NCI-H2171 treated with DMSO at 0.1 percent for 48 hours (cell line): ENCODE data around the gene ITM2A.

Source experiments
- DNase-seq: peaks from one replicate; lab custom pipeline; 2025; lab: John Stamatoyannopoulos, UW

The ITM2A gene

DNA sequence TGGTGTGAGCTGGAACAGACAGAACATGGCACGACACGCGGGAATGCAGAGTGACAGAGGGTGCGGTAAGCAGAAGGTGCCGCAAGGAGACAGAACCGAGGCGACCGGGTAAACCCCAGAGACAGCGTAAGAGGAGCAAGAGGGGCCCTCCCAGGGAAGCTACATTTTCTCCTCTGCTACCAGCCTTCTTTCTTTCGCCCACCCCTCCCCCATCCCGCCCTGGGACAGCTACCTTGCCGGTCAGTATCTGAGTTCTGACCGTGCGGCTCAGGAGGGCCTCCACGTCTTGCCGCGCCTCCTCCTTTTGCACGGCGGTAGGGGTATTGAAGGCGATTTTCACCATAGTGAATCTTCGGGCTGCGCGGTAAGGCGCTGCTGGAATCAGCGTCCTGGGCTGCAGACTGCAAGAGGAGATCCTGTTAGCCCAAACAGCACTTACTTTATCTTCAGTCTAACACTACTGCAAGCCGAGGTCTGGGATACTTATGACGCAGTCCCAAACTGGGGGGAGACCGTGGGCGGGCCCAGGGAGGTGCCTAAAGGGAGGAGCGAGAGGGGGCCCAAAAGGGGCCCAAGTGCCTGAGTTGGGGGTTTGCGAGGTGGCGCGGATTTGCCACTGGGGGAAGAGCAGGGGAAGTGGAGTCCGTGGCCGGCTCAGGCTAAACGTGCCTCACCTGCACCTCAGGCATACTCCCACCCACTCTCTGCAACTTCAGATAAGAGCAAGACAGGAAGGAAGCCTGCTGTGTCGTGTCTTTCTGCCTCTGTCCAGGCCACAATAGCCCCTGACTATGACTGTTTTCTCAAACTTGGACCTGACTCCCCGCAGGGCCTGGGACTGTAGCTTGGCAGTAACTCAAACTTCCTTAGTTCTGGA lies at the start of gene ITM2A:
TSS of gene ITM2A (minus strand) at position 462 of the 877 bp plus-strand sequence. CDS start at position 343, 119 bp downstream.
- no peak for DNase-seq

DNA sequence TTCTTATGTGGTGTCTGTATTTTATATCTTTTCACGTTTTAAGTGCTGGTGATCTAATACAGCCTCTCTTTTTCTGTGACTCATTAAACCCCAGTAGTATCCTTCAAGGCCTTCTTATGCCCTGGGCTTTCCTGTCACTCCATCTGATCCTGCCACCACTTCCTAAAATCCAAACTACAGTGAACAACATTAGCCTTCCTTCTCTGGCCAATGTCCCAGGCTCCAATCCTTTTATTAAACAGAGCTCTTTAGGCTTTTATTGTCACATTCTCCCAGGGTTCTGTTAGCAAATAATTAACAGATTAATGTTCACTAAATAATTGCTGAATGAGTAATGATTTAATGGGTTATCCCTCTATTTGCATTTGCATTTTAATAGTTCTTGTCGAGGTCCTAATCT lies 47.9 kb upstream of the ITM2A start:
- DNase-seq: no peak

DNA sequence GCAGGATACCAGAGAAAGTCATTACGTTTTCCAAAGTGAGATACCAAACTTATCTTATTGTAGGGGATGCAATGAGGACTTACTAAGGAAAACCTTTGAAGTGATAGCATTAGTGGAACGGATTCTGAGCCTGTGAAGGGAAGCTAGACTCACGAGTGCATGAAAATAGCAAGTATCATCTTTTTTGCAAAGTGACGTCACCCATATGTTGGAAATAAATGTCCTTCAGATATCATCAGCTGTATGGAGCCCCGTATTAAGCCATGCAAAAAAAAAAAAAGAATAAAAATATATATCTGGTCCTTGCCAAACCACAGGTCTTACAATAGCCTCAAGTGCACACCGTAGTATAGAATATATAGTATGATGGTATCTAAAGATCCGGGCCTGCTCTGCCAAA lies 46.8 kb upstream of the ITM2A start:
- DNase-seq: no peak

DNA sequence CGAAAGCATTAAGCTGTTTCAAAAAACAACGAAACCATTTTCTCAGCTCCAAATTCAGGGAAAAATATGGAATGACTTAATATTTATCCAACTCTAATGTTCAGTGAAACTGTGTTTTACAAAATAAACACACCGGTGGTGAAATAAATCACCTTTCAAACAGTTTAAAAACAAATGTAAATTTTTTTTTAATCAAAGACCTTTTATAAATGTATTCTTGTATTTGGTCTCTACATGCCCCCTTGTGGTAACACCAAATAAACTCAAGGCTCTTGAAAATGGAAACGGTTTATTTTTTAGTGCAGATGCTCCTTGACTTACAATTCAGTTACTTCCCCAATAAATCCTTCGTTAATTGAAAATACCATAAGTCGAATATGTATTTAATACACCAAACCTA lies 45.8 kb upstream of the ITM2A start:
- no peak for DNase-seq

DNA sequence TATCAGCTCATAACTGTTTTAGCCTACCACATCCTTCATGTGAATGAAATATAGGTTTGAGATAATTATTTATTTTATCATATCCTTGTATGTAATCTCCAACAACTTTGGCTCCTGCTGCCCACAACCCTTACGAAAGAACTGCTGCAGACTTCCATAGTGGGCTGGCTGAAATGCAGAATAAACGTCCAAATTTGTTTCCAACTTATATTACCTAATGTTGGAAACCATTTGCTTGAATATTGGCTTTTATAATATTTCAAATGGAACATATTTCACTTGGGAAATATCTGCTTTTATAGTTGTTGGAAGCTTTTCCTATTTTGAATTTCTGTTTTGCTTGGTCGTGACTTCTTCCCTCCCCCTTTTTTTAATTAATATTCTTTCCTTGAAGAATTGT lies 45.0 kb upstream of the ITM2A start:
- DNase-seq: no peak

DNA sequence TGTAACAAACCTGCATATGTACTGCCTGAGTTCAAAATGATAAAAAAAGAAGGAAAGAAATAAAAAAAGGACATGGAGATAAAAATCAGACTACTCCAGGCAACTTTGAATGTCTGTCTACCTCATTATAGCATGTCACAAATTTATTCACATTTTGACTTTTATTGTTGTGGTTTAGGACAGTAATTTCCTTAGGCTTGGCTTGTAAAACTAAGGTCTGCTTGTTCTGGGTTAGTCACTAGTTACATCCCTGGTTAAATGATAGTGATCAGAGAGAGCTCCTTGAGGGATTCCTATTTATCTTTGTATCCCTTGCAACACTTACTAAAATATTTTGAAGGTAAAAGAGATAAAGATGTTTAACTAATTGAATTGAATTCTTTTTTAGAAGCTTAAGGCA lies 42.5 kb upstream of the ITM2A start:
- no peak for DNase-seq

DNA sequence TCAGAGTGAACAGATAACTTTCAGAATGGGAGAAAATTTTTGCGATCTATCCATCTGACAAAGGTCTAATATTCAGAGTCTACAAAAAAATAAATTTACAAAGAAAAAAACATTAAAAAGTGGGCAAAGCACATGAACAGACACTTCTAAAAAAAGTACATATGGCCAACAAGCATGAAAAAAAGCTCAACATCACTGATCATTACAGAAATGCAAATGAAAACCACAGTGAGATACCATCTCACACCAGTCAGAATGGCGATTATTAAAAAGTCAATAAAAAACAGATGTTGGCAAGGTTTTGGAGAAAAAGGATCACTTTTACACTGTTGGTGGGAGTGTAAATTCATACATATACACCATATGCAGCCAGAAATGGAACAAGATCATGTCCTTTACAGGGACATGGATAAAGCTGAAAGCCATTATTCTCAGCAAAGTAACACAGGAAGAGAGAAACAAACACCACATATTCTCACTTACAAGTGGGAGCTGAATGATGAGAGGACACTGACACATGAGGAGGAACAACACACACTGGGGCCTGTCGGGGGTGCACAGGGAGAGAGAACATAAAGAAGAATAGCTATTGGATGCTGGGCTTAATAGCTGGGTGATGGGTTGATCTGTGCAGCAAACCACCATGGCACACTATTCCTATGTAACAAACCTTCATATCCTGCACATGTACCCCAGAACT lies 41.6 kb upstream of the ITM2A start:
- no peak for DNase-seq

DNA sequence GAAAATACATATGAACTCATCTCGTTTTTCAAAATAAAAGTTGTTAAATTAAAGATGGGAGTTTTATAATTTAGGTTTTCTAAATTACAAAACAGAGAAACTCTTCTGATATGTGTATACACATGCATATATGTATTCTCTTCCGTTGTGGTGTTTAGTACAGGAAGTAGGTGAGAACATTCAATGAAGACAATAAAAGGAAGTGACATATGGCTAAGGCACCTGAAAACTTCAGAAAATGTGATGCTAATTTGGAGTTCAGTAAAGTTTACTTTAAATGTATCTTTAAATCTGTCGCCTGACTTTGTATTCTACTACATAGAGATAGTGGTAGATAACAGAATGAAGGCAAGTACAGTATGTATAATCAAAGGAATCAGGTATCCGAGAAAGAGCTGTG lies 33.5 kb upstream of the ITM2A start:
- no peak for DNase-seq

DNA sequence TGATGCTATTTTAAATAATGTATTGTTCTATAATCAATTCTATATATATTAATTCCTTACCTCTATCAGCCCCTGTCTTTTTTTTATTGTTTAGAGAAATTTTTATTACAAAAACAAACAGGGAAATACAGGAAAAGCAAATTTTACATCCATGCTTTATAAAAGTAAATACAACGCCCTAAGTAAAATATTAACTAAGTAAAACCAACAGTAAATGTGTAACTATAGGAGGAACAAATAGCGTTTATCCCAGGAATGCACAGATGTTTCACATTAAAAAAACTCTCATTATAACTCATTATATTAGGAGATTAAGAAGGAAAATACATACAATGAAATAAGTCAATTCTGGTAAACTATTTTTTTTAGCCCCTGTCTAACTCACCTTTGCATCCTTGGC lies 8.2 kb upstream of the ITM2A start:
- no peak for DNase-seq

DNA sequence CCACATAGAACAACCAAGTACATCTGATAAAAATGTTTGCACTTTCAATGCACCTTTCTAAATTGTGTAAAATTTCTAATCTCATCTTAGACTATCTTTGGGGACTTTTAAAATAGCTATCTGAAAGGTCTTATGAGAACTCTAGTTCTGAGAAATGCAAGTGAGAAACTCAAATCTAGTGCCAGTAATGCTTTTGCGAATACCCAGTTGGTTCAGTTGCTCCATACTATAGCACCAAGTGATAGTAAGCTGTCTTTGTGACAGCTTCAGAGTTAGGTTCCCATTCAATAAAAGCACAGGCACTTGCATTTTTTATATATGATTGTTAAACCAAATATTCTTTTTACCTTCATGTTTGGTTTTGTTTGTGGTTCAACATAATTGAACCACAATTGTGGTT lies 4.5 kb upstream of the ITM2A start:
- DNase-seq: no peak

DNA sequence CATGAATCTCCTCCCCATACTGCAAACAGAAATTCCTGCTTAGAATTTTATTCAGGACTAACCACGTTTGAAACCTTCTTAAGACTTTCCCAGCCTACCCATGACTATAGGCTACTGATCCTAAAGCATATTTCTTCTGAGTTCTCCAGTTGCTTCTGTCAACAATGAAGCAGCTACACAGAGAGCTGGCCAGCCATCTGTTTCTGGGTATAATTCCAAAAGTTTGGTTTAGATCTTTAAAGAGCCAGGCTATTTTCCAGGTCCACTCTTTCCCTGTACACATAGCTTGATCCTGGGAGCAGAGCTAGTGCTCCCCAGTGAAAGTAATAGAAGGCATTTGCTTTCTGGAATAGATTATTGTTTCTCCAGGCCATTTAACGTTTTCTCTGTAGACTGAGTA lies 4.0 kb upstream of the ITM2A start:
- no peak for DNase-seq

DNA sequence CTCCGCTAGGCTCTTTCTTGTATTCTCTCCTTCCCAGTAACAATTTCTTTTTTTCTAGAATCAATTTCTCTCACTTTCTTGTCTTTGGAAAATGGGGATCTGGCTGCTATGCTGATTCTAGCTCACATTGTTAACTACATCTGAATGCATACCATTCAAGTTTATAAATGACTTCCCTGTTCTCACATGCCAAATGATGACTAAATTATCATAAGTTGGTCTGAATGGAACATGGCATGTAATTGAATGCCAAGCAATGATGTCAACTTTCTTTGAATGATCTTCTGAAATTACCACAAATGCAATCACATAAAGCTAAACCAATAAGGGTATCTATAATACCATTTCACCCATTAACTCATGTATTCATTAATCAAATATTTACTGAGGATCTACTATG lies 2.7 kb upstream of the ITM2A start:
- no peak for DNase-seq

DNA sequence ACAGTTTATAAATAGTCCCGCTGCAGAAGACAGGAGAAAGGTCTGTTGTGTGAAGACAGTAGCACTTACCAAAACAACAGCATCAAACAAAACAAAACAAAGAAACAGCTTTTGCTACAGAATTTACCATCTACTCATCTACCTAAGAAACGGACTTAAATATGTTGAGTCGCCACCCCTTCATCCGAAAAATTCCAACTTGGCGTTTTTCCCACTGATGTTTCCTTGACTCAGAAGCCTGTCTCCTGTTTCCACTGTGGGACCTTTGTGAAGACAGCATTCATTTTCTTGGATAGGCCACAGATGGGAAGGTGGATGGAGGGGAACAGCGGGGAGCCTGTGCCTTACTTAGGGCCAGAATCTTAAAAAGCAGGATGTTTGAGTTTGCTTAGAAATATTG lies 1.3 kb upstream of the ITM2A start:
- no peak for DNase-seq

DNA sequence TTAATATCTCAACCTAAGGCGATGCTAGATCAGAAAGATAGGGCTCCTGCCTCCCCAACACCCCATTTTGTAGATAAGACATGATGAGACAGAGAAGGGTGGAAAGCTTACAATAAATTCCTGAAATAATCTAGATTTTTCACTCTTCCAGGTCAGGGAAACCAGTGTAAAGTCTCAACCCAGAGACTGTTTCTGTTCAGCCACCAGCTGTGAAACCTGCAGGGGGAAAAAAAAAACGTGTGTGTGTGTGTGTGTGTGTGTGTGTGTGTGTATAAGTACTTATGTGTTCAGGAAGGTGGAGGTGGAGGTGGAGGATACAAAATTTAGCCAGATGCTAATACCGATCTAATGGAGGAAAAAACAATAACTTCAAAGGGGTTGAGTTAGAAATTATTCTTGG lies 773 bp upstream of the ITM2A start:
- no peak for DNase-seq

DNA sequence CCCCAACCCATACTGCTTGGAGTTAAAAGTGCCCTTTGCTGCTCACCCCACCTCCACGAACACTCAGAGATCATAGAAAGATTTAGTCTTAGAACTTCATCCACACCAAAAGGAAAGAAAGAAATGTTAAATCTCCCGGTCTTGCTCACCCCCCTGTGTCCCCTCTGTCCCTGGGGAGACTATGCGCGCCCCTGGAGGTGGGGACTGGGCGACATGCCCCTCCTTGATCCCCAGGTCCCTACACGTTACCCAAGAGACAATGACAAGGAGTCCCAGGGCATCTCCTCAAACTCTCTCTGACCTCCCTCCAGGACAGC lies 620 bp downstream of the ITM2A start:
- no peak for DNase-seq

DNA sequence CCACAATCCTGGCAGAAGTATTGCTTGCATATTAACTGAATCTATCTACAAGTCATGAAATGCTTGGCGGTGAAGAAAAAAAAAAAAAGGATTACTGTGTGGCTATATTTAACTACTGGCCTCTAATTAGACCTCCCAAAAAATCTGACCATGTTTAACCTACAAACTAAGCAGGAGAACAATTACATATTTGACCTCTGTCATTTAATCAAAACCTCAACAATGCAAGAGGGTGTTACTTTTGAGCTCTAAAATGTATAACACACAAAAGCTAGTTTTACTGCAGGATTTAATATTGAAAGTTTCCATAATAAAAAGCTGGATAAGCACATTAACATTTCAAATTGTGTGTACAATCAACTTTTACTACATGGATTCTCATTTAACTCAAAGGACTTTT lies 1.5 kb downstream of the ITM2A start:
- DNase-seq: no peak

DNA sequence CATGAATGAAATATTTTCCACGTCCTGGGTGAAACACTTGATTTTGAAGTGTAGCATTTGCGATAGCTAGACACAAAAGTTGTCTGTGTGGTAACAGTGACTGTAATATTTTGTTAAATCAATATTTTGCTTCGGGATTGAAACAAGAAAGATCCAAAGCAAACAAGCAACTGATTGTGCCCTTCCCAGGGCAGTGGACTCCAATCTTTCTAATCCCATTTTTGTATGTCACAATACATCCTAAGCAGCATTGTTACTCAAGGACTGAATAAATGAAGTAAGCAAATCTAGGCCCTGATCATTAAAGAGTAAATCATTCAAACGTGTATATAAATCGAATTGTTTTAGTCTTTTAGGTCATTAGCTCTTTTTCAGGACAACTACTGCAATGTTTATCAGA lies 2.8 kb downstream of the ITM2A start:
- no peak for DNase-seq

DNA sequence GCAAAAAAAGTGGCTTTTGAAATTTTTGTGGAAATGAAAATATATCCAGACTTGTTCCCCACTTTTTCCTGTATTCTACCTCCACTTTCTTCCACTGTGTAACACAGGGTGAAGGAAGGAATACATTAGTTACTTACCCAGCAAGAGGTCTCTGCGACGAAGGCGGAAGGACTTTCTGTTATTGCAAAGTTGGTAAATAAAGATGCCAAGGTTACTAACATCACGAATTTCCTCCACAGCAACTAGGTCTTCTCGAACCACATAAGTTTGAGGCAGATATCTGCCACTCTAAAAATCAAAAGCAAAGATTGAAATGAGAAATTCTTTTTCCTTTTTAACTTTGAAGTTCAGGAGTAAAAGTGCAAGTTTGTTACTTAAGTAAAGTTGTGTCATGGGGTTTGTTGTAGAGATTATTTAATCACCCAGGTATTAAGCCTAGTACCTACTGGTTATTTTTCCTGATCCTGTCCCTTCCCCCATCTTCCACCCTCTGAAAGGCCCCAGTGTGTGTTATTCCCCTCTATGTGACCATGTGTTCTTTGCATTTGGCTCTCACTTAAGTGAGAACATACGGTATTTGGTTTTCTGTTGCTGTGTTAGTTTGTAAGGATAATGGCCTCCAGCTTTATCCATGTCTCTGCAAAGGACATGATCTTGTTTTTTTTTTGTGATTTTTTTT lies 5.8 kb downstream of the ITM2A start:
- DNase-seq: no peak

DNA sequence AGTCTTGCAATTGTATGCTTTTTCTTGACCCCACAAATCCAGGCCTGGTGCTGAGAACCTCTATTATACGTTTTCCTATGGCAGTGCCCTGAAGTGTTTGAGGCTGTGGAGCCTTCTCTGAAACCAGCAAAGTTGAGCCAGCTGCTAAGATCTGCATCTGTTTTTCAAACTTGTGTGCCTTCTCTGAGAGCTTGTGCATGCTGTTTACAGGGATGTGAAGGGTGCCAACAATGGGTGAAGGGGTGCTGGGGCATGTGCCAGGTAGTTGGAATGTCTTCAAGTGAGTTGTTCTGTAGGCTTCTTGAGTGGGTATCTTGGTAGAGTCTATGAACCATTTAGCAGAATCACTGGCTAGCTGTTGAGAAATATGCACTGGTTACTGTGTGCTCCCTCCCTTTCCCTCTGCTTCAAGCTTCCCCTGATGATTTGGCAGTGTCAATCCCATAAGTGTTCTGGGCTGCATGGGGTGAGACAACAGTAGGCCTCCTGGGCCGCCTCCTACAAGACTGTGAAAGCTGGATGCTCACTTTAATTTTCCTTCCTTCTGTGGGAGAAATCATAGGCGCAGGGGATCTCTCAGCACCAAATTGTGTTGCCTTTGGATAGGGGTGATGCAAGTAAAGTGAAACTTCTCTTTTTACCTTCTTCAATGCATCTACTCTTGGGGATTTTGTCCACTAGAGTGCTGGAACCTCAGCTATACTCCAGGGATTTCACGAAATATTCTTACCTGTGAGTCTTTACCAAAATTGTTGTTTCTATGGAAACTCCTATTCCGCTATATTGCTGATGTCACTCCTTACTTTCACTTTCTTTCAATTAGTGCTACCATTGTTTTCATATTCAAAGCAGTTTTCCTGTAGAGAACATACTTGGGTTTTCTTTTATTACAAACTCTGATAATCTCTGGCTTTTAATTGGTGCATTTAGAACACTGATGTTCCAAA lies 30.0 kb downstream of the ITM2A start:
- no peak for DNase-seq

DNA sequence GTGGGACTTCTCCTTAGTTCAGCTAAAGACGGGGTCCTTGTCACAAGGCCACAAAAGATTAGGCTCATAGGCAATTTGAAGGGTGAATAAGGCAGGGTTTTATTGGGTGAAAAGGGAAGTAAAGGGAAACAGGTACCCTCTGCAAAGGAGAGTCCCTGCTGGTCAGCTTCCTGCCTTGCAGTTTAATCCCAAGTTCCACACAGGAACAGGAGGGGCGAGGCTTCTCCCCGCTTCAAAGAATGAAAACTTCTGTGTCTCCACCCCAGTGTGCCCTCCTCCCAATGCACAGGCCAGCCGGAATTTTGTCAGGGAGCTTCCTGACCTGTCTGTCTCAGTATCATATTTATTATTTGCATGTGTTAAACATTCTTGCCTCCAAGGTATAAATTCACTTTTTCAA lies 37.1 kb downstream of the ITM2A start:
- DNase-seq: no peak

DNA sequence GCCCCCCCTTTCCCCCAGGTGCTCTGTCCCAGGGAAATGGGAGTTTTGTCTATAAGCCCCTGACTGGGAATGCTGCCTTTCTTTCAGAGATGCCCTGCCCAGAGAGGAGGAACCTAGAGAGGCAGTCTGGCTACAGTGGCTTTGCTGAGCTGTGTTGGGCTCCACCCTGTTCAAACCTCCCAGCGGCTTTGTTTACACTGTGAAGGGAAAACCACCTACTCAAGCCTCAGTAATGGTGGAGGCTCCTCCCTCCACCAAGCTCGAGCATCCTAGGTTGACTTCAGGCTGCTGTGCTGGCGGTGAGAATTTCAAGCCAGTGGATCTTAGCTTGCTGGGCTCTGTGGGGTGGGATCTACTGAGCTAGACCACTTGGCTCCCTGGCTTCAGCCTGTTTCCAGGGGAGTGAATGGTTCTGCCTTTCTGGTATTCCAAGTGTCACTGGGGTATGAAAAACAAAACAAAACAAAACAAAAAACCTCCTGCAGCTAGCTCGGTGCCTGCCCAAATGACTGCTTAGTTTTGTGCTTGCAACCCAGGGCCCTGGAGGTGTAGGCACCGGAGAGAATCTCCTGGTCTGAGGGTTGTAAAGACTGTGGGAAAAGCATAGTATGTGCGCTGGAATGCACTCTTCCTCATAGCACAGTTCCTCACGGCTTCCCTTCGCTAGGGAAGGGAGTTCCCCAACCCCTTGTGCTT lies 41.7 kb downstream of the ITM2A start:
- no peak for DNase-seq
